GM21717 (cell line): Measurements from ENCODE around the gene PCDHA2.
"Not testable (repeated sequence)": the region's sequence is repeated elsewhere in the genome, so short reads cannot be mapped to it uniquely, and the experiment has no call there.

Source experiments
- ATAC-seq: cut with Tn5 transposase; IDR thresholded peaks from one replicate; pipeline ENCODE4 v1.9.1; 2021; ENCODE audit warnings: mild to moderate bottlenecking, moderate library complexity; ENCODE audit not compliant: unreplicated experiment

PCDHA2 gene

DNA sequence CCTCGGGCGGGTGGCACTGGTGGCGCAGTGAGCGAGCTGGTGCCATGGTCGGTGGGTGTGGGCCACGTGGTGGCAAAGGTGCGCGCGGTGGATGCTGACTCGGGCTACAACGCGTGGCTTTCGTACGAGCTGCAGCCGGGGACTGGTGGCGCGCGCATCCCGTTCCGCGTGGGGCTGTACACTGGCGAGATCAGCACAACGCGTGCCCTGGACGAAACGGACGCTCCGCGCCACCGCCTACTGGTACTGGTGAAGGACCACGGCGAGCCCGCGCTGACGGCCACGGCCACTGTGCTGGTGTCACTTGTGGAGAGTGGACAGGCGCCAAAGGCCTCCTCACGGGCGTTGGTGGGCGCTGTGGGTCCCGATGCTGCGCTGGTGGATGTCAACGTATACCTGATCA lies 14.2 kb downstream of the PCDHA2 start:
- no peak for ATAC-seq

DNA sequence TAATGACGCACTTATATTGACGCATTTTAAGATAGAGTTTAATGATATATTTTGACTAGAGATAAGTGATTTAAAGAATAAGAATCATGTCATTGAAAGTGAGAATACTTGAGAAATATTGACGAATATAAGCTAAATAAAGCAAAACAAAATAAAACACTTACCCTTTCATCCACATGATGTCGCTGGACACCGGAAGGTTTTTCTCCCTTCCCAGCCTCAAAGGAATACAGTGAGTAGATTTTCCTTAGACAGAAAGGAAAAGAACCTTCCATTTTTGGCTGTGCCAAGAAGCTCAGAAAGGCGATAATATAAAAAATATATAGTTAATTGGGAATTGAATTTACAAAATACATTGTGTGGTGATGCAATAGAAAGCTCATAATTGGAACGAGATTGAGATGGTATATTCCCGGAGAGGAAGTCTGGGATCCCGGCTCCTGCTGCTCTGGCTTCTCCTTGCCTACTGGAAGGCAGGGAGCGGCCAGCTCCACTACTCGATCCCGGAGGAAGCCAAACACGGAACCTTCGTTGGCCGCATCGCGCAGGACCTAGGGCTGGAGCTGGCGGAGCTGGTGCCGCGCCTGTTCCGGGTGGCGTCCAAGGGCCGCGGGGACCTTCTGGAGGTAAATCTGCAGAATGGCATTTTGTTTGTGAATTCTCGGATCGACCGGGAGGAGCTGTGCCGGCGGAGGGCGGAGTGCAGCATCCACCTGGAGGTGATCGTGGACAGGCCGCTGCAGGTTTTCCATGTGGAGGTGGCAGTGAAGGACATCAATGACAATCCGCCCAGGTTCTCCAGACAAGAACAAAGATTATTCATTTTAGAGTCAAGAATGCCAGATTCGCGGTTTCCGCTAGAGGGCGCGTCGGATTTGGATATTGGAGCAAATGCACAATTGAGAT lies 27.0 kb downstream of the PCDHA2 start, which contains the start of gene PCDHA5:
Gene PCDHA5 (plus strand): TSS at position 239 of the 906 bp plus-strand sequence.
- no peak for ATAC-seq

DNA sequence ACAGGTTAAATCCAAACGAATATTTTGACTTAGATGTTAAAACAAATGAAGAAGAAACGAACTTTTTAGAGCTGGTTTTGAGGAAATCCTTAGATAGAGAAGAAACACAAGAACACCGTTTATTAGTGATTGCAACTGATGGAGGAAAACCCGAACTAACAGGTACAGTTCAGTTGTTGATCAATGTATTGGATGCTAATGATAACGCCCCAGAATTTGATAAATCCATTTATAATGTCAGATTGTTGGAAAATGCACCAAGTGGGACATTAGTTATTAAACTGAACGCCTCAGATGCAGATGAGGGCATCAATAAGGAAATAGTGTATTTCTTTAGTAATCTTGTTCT lies 27.6 kb downstream of the PCDHA2 start:
- ATAC-seq: no peak

DNA sequence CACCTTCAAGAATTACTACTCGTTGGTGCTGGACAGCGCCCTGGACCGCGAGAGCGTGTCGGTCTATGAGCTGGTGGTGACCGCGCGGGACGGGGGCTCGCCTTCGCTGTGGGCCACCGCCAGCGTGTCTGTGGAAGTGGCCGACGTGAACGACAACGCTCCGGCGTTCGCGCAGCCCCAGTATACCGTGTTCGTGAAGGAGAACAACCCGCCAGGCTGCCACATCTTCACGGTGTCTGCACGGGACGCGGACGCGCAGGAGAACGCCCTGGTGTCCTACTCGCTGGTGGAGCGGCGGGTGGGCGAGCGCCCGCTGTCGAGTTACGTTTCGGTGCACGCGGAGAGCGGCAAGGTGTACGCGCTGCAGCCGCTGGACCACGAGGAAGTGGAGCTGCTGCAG lies 28.3 kb downstream of the PCDHA2 start:
- ATAC-seq: not testable (repeated sequence)

DNA sequence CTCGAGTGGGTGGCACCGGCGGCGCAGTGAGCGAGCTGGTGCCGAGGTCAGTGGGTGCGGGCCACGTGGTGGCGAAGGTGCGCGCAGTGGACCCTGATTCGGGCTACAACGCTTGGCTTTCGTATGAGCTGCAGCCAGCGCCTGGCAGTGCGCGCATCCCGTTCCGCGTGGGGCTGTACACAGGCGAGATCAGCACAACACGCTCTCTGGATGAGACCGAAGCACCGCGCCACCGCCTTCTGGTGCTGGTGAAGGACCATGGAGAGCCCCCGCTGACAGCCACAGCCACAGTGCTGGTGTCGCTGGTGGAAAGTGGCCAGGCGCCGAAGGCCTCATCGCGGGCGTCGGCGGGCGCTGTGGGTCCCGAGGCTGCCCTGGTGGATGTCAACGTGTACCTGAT lies 28.8 kb downstream of the PCDHA2 start:
- no peak for ATAC-seq

DNA sequence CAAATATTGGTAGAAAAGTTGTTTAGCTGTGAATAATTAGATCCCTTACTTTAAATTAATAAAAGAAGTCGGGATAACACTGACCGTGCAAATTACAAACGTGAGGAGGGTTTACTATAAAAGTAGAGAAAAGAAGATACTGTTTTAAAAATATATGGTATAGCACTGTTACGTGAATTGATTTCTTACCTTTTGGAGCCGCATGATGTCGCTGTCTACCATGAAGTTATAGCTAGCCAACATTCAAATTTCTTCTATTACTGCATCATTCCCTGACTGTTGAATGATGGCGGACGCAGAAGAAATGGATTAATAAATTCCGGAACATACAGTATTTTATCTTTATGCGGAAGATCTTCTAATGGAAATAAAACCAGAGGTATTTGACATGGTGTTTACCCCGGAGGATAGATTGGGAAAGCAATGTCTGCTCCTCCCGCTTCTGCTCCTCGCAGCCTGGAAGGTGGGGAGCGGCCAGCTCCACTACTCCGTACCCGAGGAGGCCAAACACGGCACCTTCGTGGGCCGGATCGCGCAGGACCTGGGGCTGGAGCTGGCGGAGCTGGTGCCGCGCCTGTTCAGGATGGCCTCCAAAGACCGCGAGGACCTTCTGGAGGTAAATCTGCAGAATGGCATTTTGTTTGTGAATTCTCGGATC lies 33.2 kb downstream of the PCDHA2 start, which contains the start of gene PCDHA6:
Gene PCDHA6 (plus strand): TSS at position 257 of the 658 bp plus-strand sequence. CDS start 132 bp downstream, at position 389.
- ATAC-seq: no peak

DNA sequence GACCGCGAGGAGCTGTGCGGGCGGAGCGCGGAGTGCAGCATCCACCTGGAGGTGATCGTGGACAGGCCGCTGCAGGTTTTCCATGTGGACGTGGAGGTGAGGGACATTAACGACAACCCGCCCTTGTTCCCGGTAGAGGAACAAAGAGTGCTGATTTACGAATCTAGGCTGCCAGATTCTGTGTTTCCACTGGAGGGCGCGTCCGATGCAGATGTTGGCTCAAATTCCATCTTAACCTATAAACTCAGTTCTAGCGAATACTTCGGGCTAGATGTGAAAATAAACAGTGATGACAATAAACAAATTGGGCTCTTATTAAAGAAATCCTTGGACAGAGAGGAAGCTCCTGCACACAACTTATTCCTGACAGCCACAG lies 33.7 kb downstream of the PCDHA2 start:
- no peak for ATAC-seq

DNA sequence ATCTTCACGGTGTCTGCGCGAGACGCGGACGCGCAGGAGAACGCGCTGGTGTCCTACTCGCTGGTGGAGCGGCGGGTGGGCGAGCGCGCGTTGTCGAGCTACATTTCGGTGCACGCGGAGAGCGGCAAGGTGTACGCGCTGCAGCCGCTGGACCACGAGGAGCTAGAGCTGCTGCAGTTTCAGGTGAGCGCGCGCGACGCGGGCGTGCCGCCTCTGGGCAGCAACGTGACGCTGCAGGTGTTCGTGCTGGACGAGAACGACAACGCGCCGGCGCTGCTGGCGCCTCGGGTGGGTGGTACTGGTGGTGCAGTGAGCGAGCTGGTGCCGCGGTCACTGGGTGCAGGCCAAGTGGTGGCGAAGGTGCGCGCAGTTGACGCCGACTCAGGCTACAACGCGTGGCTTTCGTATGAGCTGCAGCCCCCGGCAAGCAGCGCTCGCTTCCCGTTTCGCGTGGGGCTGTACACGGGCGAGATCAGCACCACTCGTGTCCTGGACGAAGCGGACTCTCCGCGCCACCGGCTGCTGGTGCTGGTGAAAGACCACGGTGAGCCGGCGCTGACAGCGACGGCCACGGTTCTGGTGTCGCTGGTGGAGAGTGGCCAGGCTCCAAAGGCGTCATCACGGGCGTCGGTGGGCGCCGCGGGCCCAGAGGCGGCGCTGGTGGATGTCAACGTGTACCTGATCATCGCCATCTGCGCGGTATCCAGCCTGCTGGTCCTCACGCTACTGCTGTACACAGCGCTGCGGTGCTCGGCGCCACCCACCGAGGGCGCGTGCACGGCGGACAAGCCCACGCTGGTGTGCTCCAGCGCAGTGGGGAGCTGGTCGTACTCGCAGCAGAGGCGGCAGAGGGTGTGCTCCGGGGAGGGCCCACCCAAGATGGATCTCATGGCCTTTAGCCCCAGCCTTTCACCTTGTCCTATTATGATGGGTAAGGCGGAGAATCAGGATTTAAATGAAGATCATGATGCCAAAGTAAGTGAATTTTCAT lies 35.2 kb downstream of the PCDHA2 start:
- ATAC-seq: not testable (repeated sequence)

DNA sequence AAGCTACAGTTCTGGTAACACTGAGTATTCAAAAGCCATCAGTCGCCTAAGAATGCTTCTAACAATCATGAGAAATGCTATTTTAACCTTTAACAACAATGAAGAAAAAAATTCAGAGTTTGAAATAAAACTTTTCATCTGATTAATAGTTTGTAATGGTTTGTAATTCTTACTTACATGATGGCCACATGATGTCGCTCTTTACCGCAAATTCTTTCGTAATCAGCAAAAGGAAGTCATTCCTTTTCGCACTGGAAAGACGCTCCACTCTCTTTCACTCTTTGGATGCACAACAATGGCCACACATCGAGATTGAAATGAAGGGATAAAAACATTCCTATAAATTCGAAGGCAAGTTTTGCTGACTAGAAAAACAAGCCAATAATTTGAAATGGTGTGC lies 39.3 kb downstream of the PCDHA2 start, which contains the start of gene PCDHA7:
Gene PCDHA7 (plus strand): TSS at position 277 of the 400 bp plus-strand sequence. CDS start 115 bp downstream, at position 392.
- no peak for ATAC-seq

DNA sequence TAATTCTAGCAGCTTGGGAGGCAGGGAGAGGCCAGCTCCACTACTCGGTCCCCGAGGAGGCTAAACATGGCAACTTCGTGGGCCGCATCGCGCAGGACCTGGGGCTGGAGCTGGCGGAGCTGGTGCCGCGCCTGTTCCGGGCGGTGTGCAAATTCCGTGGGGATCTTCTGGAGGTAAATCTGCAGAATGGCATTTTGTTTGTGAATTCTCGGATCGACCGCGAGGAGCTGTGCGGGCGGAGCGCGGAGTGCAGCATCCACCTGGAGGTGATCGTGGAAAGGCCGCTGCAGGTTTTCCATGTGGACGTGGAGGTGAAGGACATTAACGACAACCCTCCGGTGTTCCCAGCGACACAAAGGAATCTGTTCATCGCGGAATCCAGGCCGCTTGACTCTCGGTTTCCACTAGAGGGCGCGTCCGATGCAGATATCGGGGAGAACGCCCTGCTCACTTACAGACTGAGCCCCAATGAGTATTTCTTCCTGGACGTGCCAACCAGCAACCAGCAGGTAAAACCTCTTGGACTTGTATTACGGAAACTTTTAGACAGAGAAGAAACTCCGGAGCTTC lies 39.9 kb downstream of the PCDHA2 start:
- not testable (repeated sequence) for ATAC-seq

DNA sequence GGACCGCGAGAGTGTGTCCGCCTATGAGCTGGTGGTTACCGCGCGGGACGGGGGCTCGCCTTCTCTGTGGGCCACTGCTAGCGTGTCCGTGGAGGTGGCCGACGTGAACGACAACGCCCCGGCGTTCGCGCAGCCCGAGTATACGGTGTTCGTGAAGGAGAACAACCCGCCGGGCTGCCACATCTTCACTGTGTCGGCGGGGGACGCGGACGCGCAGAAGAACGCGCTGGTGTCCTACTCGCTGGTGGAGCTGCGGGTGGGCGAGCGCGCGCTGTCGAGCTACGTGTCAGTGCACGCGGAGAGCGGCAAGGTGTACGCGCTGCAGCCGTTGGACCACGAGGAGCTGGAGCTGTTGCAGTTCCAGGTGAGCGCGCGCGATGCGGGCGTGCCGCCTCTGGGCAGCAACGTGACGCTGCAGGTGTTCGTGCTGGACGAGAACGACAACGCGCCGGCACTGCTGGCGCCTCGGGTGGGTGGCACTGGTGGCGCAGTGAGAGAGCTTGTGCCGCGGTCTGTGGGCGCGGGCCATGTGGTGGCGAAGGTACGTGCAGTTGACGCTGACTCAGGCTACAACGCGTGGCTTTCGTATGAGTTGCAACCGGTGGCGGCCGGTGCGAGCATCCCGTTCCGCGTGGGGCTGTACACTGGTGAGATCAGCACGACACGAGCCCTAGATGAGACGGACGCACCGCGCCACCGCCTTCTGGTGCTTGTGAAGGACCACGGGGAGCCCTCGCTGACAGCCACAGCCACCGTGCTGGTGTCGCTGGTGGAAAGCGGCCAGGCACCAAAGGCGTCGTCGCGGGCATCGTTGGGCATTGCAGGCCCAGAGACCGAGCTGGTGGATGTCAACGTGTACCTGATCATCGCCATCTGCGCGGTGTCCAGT lies 41.2 kb downstream of the PCDHA2 start:
- no peak for ATAC-seq

DNA sequence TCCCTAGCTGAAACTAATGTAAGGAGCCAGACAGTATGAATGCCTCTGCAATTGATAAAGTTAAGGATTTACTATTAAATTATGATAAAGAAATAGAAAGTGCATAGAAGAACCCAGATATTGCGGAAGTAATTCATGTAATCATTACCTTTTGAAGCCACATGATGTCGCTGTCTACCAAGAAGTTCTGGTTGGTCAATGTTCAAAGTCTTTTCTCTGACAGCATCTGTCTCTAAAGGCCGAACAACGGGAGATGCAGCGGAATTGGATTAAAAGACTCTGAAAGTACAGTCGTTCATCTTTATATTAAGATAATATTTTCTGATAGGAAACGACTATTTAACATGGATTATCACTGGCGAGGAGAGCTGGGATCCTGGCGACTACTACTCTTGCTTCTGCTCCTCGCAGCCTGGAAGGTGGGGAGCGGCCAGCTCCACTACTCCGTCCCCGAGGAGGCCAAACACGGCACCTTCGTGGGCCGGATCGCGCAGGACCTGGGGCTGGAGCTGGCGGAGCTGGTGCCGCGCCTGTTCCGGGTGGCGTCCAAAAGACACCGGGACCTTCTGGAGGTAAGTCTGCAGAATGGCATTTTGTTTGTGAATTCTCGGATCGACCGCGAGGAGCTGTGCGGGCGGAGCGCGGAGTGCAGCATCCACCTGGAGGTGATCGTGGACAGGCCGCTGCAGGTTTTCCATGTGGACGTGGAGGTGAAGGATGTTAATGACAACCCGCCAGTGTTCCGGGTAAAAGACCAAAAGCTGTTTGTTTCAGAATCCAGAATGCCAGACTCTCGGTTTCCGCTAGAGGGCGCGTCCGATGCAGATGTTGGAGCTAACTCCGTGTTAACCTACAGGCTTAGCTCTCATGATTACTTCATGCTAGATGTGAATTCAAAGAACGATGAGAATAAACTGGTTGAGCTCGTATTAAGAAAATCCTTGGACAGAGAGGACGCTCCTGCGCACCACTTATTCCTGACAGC lies 46.6 kb downstream of the PCDHA2 start, which contains the start of gene PCDHA8:
Gene PCDHA8 (plus strand): TSS at position 210 of the 985 bp plus-strand sequence. CDS start 135 bp downstream, at position 345.
- no peak for ATAC-seq

DNA sequence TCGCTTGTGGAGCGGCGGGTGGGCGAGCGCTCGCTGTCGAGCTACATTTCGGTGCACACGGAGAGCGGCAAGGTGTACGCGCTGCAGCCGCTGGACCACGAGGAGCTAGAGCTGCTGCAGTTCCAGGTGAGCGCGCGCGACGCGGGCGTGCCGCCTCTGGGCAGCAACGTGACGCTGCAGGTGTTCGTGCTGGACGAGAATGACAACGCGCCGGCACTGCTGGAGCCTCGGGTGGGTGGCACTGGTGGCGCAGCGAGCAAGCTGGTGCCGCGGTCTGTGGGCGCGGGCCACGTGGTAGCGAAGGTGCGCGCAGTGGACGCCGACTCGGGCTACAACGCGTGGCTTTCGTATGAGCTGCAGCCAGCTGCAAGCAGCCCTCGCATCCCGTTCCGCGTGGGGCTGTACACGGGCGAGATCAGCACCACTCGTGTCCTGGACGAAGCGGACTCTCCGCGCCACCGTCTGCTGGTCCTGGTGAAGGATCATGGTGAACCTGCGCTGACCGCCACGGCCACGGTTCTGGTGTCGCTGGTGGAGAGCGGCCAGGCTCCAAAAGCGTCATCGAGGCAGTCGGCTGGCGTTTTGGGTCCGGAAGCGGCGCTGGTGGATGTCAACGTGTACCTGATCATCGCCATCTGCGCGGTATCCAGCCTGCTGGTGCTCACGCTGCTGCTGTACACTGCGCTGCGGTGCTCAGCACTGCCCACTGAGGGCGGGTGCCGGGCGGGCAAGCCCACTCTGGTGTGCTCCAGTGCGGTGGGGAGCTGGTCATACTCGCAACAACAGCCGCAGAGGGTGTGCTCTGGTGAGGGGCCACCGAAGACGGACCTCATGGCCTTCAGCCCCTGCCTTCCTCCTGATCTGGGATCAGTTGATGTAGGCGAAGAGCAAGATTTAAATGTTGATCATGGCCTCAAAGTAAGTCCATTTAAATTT lies 48.4 kb downstream of the PCDHA2 start:
- no peak for ATAC-seq
